Stimulated activated naive CD8-positive, alpha-beta T cell treated with anti-CD3 and anti-CD28 coated beads, Interleukin-15, Interleukin-2, amounts not matched to agents 100 ng/mL and 50 ng/mL, for 24 hours (primary cell): ENCODE results near the gene ZFPM1.

Experiments
- H3K27ac Mint-ChIP-seq: one replicate; pipeline ENCODE4 v1.8.0; 2021; ENCODE audit warnings: mild to moderate bottlenecking, mixed read lengths
- H3K27me3 Mint-ChIP-seq: one replicate; pipeline ENCODE4 v1.8.0; 2021; ENCODE audit warnings: mixed read lengths
- H3K36me3 Mint-ChIP-seq: one replicate; pipeline ENCODE4 v1.8.0; 2021; ENCODE audit warnings: low read depth, mixed read lengths
- H3K4me1 Mint-ChIP-seq: one replicate; pipeline ENCODE4 v1.8.0; 2021; ENCODE audit warnings: low read depth, mixed read lengths
- H3K4me3 Mint-ChIP-seq: one replicate; pipeline ENCODE4 v1.8.0; 2021; ENCODE audit warnings: mild to moderate bottlenecking, mixed read lengths
- H3K9me3 Mint-ChIP-seq: one replicate; pipeline ENCODE4 v1.8.0; 2021; ENCODE audit warnings: mixed read lengths

ZFPM1 gene

DNA sequence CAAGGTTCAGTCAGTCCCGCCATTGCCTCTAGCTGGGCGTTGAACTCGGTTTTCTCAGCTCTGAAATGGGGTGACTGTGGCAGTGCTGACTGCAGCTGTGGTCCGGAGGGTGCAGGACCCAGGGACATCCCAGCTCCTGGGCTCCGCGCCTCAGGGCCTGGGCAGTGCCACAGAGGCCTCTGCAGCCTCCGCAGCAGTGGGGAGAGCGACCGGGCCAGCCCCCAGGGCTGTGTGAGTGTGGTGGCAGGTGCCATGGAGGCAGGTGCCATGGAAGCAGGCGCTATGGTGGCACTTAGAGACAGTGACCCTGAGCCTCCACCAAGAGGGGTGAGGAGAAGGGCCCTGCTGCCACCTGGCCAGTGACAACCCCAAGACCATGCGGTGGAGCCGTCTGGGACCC is 39.4 kb upstream of the ZFPM1 start:
- no peaks in the 10 kb centered on the region for H3K27me3 Mint-ChIP-seq
- H3K9me3 Mint-ChIP-seq = no peaks in the 10 kb centered on the region
- H3K36me3 Mint-ChIP-seq = no peaks in the 10 kb centered on the region
- H3K27ac Mint-ChIP-seq = no peak overlapping the region
- no peak overlapping the region for H3K4me3 Mint-ChIP-seq
- H3K4me1 Mint-ChIP-seq = no peaks in the 10 kb centered on the region

GRCh38 chr16:88414521-88415380 is 38.3 kb upstream of the ZFPM1 start:
- Mint-ChIP-seq H3K36me3 (no peaks in the 10 kb centered on the region), H3K9me3 (no peaks in the 10 kb centered on the region), H3K27me3 (no peaks in the 10 kb centered on the region), H3K27ac (no peak overlapping the region), H3K4me3 (no peak overlapping the region), H3K4me1 (no peaks in the 10 kb centered on the region)

DNA sequence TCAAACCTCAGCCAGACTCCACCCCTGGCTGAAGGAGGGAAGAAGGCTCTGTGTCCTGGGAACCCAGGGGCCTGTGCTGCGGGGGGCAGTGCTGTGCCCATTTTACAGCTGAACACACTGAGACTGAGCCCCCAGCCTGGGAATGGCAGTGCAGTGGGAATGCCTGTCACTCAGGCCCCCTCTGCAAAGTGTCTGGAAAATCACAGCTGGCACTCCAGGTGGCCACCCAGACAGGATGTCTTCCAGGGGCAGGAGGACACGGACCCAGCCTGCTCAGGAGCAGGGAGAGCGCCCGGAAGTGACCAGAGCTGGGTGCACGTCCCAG is 37.7 kb upstream of the ZFPM1 start:
- Mint-ChIP-seq H3K4me1 (no peaks in the 10 kb centered on the region), H3K9me3 (no peaks in the 10 kb centered on the region), H3K36me3 (no peaks in the 10 kb centered on the region), H3K4me3 (no peak overlapping the region), H3K27me3 (no peaks in the 10 kb centered on the region), H3K27ac (no peak overlapping the region)

GRCh38 chr16:88415713-88416323 is 37.3 kb upstream of the ZFPM1 start:
- Mint-ChIP-seq H3K4me1 (no peaks in the 10 kb centered on the region), H3K36me3 (no peaks in the 10 kb centered on the region), H3K9me3 (no peaks in the 10 kb centered on the region), H3K27ac (no peak overlapping the region), H3K27me3 (no peaks in the 10 kb centered on the region), H3K4me3 (no peak overlapping the region)

- no peak overlapping the region for H3K27ac Mint-ChIP-seq
- no peaks in the 10 kb centered on the region for H3K27me3 Mint-ChIP-seq
- H3K9me3 Mint-ChIP-seq = no peaks in the 10 kb centered on the region
- H3K36me3 Mint-ChIP-seq = no peaks in the 10 kb centered on the region
- no peak overlapping the region for H3K4me3 Mint-ChIP-seq
- no peaks in the 10 kb centered on the region for H3K4me1 Mint-ChIP-seq
Observed at GRCh38 chr16:88416686-88417085, 36.4 kb upstream of the ZFPM1 start.

DNA sequence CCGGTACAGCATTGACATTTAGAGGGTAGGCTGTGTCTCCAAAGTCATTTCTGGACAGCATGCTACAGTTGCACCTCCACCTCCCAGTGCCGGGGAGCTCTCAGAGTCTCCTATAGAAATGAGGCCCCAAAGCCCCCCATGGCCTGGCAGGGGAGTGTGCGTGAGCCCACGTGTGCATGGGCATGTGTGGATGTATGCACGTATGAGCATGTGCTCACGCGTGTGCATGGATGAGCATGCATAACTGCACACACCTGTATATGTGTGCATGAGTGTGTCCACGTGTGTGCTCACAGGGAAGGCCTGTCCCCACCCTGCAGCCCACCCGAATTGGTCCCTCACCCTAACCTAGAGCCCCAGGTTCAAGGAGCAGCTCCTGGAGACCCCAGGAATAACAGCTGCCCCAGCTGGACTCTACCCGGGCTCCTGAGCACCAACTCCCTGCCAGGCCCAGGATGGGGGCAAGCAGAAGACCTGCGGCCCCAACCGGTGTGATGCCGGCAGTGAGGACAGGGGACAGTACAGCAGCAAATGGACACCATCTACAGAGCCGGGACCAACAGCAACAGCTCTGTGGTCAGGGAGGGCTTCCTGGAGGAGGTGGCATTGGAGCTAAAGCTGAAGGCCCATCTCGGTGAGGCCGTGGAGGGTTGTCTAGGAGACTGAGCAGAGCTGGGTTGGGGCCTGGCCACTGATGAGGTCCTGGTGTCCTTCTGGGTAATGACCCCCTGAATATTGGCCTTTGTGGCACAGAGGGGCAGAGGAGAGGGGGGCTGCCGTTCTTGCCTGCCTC is 35.2 kb upstream of the ZFPM1 start:
- no peak overlapping the region for H3K27ac Mint-ChIP-seq

GRCh38 chr16:88418869-88419268 is 34.2 kb upstream of the ZFPM1 start:
- no peak overlapping the region for H3K27ac Mint-ChIP-seq
- H3K27me3 Mint-ChIP-seq = no peaks in the 10 kb centered on the region
- no peak overlapping the region for H3K4me3 Mint-ChIP-seq
- no peaks in the 10 kb centered on the region for H3K9me3 Mint-ChIP-seq
- H3K4me1 Mint-ChIP-seq = no peaks in the 10 kb centered on the region
- H3K36me3 Mint-ChIP-seq = no peaks in the 10 kb centered on the region

More for the DNA sequence above, 35.2 kb upstream of the ZFPM1 start:
- Mint-ChIP-seq H3K4me3 (no peak overlapping the region), H3K36me3 (no peaks in the 10 kb centered on the region), H3K4me1 (no peaks in the 10 kb centered on the region), H3K9me3 (no peaks in the 10 kb centered on the region), H3K27me3 (no peaks in the 10 kb centered on the region)

- H3K27ac Mint-ChIP-seq = no peak overlapping the region
- H3K4me3 Mint-ChIP-seq = no peak overlapping the region
- no peaks in the 10 kb centered on the region for H3K27me3 Mint-ChIP-seq
- no peaks in the 10 kb centered on the region for H3K4me1 Mint-ChIP-seq
- H3K36me3 Mint-ChIP-seq = no peaks in the 10 kb centered on the region
- H3K9me3 Mint-ChIP-seq = no peaks in the 10 kb centered on the region
Observed at GRCh38 chr16:88419790-88420189, 33.3 kb upstream of the ZFPM1 start.

- Mint-ChIP-seq H3K4me1 (no peaks in the 10 kb centered on the region), H3K27me3 (no peaks in the 10 kb centered on the region), H3K4me3 (no peak overlapping the region), H3K27ac (no peak overlapping the region), H3K9me3 (no peaks in the 10 kb centered on the region), H3K36me3 (no peaks in the 10 kb centered on the region)
Observed at GRCh38 chr16:88420496-88420895, 32.6 kb upstream of the ZFPM1 start.

DNA sequence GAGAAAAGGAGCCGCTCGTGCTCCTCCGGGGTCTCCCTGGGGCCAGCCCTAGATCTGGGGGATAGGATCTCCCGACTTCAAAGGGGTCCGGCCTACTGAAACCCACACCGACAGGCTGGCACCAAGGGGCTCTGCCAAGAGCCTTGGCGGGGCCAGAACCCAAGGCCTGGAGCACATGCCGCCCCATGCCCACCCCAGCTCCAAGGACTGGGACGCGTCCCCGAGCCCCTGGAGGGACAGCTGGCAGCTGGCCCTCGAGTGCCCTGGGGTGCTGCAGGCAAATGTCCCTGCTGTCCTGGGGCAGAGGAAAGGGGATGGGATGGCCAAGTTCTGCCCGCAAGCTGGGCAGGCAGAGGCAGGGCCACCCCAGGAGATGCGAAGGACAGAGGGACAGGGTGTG is 31.8 kb upstream of the ZFPM1 start:
- Mint-ChIP-seq H3K27me3 (no peaks in the 10 kb centered on the region), H3K4me1 (no peaks in the 10 kb centered on the region), H3K27ac (no peak overlapping the region), H3K36me3 (no peaks in the 10 kb centered on the region), H3K4me3 (no peak overlapping the region), H3K9me3 (no peaks in the 10 kb centered on the region)

GRCh38 chr16:88421871-88422433 is 31.1 kb upstream of the ZFPM1 start:
- Mint-ChIP-seq H3K27me3 (no peaks in the 10 kb centered on the region), H3K36me3 (no peaks in the 10 kb centered on the region), H3K27ac (no peak overlapping the region), H3K9me3 (no peaks in the 10 kb centered on the region), H3K4me3 (no peak overlapping the region), H3K4me1 (no peaks in the 10 kb centered on the region)

DNA sequence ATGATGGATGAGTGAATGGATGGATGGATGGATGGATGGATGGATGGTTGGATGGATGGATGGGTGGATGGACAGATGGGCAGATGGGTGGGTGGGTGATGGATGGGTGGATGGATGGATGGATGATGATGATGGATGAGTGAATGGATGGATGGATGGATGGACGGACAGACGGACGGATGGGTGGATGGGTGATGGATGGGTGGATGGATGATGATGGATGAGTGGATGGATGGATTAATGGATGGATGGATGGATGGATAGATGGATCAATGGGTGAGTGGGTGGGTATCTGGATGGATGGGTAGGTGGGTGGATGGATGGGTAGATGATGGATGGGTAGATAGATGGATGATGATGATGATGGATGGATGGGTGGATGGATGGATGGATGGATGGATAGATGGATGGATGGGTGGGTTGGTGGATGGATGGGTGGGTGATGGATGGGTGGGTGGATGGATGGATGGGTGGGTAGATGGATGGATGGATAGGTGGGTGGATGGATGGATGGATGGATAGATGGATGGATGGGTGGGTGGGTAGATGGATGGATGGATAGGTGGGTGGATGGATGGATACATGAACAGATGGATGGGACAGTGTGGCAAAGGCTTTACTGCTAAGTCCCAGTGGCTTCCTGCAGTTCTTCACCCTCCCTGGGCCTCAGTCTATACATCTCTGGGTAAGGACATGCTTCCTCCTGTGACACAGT is 30.2 kb upstream of the ZFPM1 start:
- H3K4me1 Mint-ChIP-seq = no peaks in the 10 kb centered on the region
- no peak overlapping the region for H3K4me3 Mint-ChIP-seq
- H3K27ac Mint-ChIP-seq = no peak overlapping the region

DNA sequence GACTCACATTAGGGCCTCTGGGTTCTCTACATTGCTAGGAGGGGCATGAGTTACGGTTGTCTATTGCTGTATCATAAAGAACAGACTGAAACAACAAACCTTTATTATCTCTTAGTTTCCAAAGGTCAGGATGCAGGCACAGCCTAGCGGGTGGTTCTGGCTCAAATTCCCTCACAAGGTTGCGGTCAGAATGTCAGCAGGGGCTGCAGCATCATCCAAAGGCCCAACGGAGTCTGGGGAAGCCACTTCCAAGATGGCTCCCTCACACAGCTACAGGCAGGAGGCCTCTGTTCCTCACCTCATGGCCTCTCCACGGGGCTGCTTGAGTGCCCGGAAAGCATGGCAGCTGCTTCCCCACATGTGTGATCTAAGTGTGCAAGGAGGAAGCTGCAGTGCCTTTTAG is 29.6 kb upstream of the ZFPM1 start:
- H3K27me3 Mint-ChIP-seq = no peaks in the 10 kb centered on the region
- no peak overlapping the region for H3K4me3 Mint-ChIP-seq
- H3K4me1 Mint-ChIP-seq = no peaks in the 10 kb centered on the region
- H3K36me3 Mint-ChIP-seq = no peaks in the 10 kb centered on the region
- H3K9me3 Mint-ChIP-seq = no peaks in the 10 kb centered on the region
- H3K27ac Mint-ChIP-seq = no peak overlapping the region

More for the DNA sequence above, 30.2 kb upstream of the ZFPM1 start:
- Mint-ChIP-seq H3K36me3 (no peaks in the 10 kb centered on the region), H3K9me3 (no peaks in the 10 kb centered on the region), H3K27me3 (no peaks in the 10 kb centered on the region)

DNA sequence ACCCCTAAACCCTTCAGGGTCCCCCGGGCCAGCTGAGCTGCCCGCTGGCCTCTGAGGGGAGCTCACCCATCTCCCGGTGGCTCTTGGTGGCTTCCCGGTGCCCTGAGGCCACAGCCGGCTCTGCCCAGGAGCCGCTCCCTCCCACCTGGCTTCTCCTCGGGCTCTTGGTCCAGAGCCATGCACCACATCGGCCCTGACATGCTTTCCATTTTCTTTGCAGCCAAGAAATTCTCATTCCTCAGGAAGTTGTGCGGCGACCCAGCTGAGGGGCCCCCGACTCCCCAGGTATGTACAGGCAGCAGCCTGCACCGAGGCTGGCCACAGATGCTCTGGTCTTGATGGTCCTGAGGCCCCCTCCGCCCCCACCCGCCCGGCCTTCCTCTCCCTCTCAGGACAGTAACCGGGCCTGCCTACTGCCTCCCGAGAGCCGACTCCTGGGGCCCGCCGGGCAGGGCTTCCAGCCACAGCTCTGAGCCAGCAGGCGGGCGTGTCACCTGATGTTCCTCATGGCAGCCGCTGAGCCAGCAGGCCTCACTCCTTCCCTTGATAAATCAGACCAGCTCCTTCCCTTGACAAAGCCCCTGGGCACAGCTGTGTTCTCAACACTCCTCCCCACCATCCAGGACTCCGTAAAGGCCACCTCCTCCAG is 28.4 kb upstream of the ZFPM1 start:
- H3K4me3 Mint-ChIP-seq = no peak overlapping the region
- H3K4me1 Mint-ChIP-seq = peaks cover under 1% of the 10 kb centered on the region
- no peak overlapping the region for H3K27ac Mint-ChIP-seq
- H3K9me3 Mint-ChIP-seq = no peaks in the 10 kb centered on the region
- H3K36me3 Mint-ChIP-seq = no peaks in the 10 kb centered on the region
- no peaks in the 10 kb centered on the region for H3K27me3 Mint-ChIP-seq
